Suppressor macrophage treated with lipopolysaccharide for 4 hours (primary cell): Measurements from ENCODE around the gene HCLS1.
"Not testable (repeated sequence)": the region's sequence is repeated elsewhere in the genome, so short reads cannot be mapped to it uniquely, and the experiment has no call there.

ENCODE experiments used
- DNase-seq: peaks from one replicate; pipeline ENCODE4 v3.0.0-alpha.2; 2020

HCLS1 gene

GRCh38 chr3:121594850-121595249 lies 65.9 kb downstream of the HCLS1 start:
- DNase-seq = no peak

GRCh38 chr3:121593806-121594205 lies 66.9 kb downstream of the HCLS1 start:
- DNase-seq = not testable (repeated sequence)

- no peak for DNase-seq
These were observed 67.6 kb downstream of the HCLS1 start, which contains the start of gene FBXO40 for GRCh38 chr3:121592856-121593702. Gene FBXO40, plus strand, starts transcription at chr3:121593379. Its CDS starts 27,197 bp downstream, at chr3:121620576.

GRCh38 chr3:121584418-121584817 lies 76.3 kb downstream of the HCLS1 start:
- no peak for DNase-seq

- no peak for DNase-seq
These were observed 79.0 kb downstream of the HCLS1 start for GRCh38 chr3:121581691-121582090.
